Measurements from ENCODE around the gene NAA25.

DNA sequence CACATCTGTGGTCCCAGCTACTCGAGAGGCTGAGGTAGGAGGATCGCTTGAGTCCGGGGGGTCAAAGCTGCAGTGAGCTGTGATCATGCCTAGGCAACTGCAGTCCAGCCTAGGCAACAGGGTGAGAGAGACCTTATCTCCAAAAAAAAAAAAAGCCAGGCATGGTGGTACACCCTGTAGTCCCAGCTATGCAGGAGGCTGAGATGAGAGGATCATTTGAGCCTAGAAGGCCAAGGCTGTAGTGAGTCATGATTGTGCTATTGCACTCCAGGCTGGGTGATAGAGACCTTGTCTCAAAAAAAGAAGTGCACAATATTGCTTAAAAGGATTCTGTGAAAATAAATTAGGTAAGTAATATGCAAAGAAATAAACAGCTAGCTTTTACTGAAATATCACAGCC is 17.0 kb downstream of the NAA25 start:
- TF ChIP-seq, protein P1, sequence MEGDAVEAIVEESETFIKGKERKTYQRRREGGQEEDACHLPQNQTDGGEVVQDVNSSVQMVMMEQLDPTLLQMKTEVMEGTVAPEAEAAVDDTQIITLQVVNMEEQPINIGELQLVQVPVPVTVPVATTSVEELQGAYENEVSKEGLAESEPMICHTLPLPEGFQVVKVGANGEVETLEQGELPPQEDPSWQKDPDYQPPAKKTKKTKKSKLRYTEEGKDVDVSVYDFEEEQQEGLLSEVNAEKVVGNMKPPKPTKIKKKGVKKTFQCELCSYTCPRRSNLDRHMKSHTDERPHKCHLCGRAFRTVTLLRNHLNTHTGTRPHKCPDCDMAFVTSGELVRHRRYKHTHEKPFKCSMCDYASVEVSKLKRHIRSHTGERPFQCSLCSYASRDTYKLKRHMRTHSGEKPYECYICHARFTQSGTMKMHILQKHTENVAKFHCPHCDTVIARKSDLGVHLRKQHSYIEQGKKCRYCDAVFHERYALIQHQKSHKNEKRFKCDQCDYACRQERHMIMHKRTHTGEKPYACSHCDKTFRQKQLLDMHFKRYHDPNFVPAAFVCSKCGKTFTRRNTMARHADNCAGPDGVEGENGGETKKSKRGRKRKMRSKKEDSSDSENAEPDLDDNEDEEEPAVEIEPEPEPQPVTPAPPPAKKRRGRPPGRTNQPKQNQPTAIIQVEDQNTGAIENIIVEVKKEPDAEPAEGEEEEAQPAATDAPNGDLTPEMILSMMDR (IDR thresholded peaks at IDR 0.05; ENCODE audit: insufficient read depth, low read depth, low read length), result no peak
- TF ChIP-seq EZH2 (IDR thresholded peaks at IDR 0.05; ENCODE audit: insufficient read depth, low read length), result no peak
